NCI-H146 treated with DMSO at 0.1 percent for 48 hours (cell line): ENCODE data around the gene MIP.
"Not testable (repeated sequence)": the region's sequence is repeated elsewhere in the genome, so short reads cannot be mapped to it uniquely, and the experiment has no call there.

Experiments used
- DNase-seq: peaks from one replicate; lab custom pipeline; 2025; ENCODE audit not compliant: unreplicated experiment; lab: John Stamatoyannopoulos, UW

The MIP gene

DNA sequence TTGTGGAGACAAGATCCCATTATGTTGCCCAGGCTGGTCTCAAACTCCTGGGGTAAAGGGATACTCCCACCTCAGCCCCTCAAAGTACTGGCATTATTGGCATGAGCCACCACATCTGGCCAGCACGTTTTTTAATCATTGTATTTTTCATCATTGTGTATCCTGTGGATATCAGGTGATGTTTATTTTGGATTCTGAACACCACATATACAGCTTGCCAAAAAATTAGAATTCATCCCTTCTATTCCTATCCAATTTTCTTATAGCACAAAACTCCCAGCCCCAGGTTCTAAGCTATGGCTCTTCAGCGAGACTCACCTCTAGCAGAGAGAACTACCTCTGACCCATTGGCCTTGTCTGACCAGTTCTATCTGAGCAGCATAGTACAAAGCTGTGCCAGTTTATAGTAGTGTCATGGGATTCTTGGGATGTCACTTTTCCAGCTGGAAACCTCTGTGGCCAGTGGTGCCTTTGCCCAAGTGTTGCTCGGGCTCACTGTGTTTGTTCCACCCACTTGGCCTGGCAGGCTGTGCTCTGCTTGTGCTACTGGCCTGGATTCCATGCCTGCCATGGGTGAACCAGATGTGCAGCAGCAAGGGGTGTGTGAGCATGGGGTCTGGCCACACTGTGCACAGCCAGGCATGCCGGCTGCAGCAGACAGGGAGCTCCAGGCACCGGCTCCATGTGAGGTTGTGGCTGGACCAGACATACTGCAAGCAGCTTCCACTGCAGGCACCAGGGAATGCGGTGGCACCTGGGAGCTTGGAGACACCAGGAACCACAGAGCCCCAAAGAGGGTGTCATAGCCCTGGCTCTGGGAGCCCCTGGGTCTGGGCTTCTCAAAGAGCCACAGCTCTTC is 42.4 kb downstream of the MIP start:
- no peak for DNase-seq

- DNase-seq = no peak
Measured at GRCh38 chr12:56410768-56411167, 43.7 kb downstream of the MIP start.

DNA sequence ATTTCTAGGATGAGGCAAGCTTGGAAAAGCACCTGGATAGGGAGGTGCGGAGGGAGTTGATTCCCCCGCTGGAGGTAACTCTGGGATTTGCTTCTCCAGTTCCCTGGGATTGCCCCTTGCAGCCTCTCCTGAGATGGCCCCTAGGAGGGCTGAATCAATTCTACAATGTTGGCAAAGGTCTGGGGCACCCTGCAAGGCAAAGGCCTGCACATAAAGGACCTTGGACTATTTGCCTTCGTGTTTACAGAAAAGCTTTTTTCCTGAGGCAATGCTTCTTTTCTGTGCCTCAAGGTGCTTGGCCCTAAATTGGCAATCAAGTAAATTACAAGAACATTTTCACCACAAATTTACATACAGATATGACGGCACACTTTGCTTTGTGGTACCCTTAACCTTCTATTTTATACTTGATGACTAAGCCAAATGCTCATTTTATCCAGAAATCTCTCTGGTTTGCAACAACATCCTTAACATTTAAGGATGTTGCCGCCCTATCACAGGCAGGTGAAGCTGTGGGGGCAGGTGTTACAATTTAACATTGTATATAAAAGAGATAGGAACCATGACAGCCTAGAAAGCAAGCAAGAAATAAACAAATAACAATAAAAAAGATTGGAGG is 45.5 kb downstream of the MIP start:
- DNase-seq = no peak

DNA sequence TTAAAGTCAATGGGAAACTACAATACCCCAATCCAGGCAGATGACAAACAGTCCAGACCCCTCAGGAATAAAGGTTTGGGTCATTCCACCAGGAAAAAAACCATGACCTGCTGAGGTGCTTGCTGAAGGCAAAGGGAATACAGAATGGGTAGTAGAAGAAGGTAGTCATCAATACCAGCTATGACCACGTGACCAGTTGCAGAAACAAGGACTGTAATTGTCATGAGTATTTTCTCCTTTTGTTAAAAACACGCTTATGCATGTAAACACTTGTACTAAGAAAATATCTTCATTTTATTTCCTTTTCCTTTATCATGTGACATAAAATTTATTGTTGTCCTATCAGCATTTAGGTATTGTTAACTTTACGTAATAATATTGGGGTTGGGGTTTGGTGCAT is 50.2 kb downstream of the MIP start:
- not testable (repeated sequence) for DNase-seq

DNA sequence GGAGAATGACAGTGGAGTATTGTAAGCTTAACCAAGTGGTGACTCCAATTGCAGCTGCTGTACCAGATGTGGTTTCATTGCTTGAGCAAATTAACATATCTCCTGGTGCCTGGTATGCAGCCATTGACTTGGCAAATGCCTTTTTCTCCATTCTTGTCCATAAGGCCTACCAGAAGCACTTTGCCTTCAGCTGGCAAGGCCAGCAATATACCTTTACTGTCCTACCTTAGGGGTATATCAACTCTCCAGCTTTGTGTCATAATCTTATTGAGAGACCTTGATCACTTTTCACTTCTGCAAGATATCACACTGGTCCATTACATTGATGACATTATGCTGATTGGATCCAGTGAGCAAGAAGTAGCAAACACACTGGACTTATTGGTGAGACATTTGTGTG is 52.8 kb downstream of the MIP start:
- not testable (repeated sequence) for DNase-seq

DNA sequence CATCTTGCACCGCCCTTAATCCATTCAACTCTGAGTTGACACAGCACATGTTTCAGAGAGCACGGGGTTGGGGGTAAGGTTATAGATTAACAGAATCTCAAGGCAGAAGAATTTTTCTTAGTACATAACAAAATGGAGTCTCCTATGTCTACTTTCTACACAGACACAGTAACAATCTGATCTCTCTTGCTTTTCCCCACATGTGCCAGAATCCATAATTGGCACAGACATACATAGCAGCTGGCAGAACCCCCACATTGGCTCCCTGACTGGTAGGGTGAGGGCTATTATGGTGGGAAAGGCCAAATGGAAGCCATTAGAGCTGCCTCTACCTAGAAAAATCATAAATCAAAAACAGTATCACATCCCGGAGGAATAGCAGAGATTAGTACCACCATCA is 53.3 kb downstream of the MIP start:
- DNase-seq = not testable (repeated sequence)
